ENCODE data around the gene TRMT2A. TPM values are rescaled to one million over a fixed set of nuclear protein-coding genes. Genes with fewer than 3 reads are reported as not detected.
A peak's percentile ranks its signal among the peaks of the same experiment; 100 is the strongest.

The TRMT2A gene
- total RNA-seq, 2 experiments from 2014 or later = 51.8 to 57.9 TPM

DNA sequence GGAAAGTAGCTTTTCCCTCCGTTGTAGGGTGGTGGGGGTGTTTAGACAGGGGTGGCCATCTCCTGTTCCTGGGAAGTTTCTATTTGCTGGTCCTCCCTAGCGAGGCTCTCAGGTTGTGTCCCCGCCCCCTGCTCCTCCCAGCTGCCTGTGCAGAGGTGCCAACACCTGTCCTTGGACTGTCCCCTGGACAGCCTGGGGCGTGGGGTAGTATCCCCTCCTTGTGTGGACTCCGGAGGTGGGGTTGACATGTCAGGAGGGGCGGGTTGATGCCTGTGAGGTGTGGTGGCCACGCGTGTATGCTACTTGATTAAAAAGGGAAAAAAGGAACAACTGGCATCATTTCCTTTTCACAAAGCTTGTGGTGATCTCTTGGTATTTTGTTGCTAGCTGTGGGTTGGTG is 15.4 kb downstream of the TRMT2A start:
- intact Hi-C loops (cut with micrococcal nuclease) = no loop called here
- Mint-ChIP-seq H3K27ac (peak overlapping the region; percentile 58), H3K36me3 (ENCODE audit: low read depth) (peaks cover 32% of the 10 kb centered on the region), H3K4me1 (ENCODE audit: low read depth) (peaks cover 49% of the 10 kb centered on the region), H3K27me3 (ENCODE audit: low read depth) (no peaks in the 10 kb centered on the region), H3K4me3 (no peak overlapping the region), H3K9me3 (no peaks in the 10 kb centered on the region)
- no peak for DNase-seq
- CTCF ChIA-PET = interaction anchor here (1.1 to 1.4 kb wide), 2 partner anchors 10 to 15 kb away, joined by 5 to 6 read pairs; partner anchors contain the start of gene TRMT2A

GRCh38 chr22:20099099-20099711 is 17.8 kb downstream of the TRMT2A start:
- Mint-ChIP-seq H3K9me3 (no peaks in the 10 kb centered on the region), H3K36me3 (ENCODE audit: low read depth) (peaks cover 54% of the 10 kb centered on the region), H3K27ac (peak overlapping the region; percentile 86), H3K4me1 (ENCODE audit: low read depth) (peaks cover 69% of the 10 kb centered on the region), H3K27me3 (ENCODE audit: low read depth) (no peaks in the 10 kb centered on the region), H3K4me3 (no peak overlapping the region)
- intact Hi-C loops (cut with micrococcal nuclease) = no loop called here
- DNase-seq = no peak
- CTCF ChIA-PET = interaction anchor here (1.3 kb wide), 1 partner anchor 12 kb away, joined by 7 read pairs; no protein-coding TSS in a partner anchor

DNA sequence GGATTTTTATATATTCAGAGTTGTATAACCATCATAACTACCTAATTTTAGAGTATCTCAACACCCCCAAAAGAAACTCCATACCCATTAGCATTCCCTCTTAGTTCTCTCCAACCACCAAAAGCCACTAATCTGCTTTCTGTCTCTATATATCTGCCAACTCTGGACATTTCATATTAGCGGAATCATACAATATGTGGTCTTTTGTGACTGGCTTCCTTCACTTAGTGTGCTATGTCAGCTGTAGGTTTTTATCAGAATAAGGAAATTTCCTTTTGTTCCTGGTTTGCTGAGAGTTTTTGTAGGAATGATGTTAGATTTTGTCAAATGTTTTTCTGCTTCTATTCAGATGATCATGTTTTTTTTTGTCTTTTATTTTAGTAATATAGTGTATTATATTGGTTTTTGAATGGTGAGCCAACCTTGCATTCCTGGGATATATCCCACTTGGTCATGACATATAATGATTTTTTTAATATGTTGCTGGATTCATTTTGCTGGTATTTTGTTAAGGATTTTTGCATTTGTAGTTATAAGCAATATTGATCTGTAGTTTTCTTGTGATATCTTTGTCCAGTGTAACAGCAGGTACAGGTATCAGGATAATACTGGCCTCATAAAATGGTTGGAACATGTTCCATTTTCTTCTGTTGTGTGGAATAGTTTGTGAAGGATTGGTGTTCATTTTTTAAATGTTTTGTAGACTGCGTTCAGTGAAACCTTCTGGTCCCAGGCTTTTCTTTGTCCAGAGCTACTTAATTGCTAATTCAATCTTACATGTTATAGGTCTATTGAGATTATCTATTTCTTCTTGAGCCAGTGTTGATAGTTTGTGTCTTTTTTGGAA is 20.2 kb downstream of the TRMT2A start:
- peaks cover 62% of the 10 kb centered on the region for H3K36me3 Mint-ChIP-seq (ENCODE audit: low read depth)
- no peaks in the 10 kb centered on the region for H3K9me3 Mint-ChIP-seq
- no peak overlapping the region for H3K27ac Mint-ChIP-seq
- DNase-seq = no peak
- no peaks in the 10 kb centered on the region for H3K27me3 Mint-ChIP-seq (ENCODE audit: low read depth)
- intact Hi-C loops (cut with micrococcal nuclease) = no loop called here
- no peak overlapping the region for H3K4me3 Mint-ChIP-seq
- H3K4me1 Mint-ChIP-seq (ENCODE audit: low read depth) = peaks cover 65% of the 10 kb centered on the region
- CTCF ChIA-PET = interaction anchor here (0.7 to 1.9 kb wide), 5 partner anchors 11 to 143 kb away, joined by 3 to 5 read pairs (median 4); no protein-coding TSS in a partner anchor

- intact Hi-C loops (cut with micrococcal nuclease) = no loop called here
- H3K4me1 Mint-ChIP-seq (ENCODE audit: low read depth) = peaks cover 53% of the 10 kb centered on the region
- H3K27me3 Mint-ChIP-seq (ENCODE audit: low read depth) = no peaks in the 10 kb centered on the region
- H3K4me3 Mint-ChIP-seq = no peak overlapping the region
- CTCF ChIA-PET = interaction anchor here (0.7 to 1.9 kb wide), 5 partner anchors 12 to 141 kb away, joined by 3 to 5 read pairs (median 4); no protein-coding TSS in a partner anchor
- H3K27ac Mint-ChIP-seq = peak overlapping the region; percentile 59
- H3K36me3 Mint-ChIP-seq (ENCODE audit: low read depth) = peaks cover 71% of the 10 kb centered on the region
- H3K9me3 Mint-ChIP-seq = no peaks in the 10 kb centered on the region
- DNase-seq = peak; percentile 61
Measured at GRCh38 chr22:20095521-20095920, 21.5 kb downstream of the TRMT2A start.

DNA sequence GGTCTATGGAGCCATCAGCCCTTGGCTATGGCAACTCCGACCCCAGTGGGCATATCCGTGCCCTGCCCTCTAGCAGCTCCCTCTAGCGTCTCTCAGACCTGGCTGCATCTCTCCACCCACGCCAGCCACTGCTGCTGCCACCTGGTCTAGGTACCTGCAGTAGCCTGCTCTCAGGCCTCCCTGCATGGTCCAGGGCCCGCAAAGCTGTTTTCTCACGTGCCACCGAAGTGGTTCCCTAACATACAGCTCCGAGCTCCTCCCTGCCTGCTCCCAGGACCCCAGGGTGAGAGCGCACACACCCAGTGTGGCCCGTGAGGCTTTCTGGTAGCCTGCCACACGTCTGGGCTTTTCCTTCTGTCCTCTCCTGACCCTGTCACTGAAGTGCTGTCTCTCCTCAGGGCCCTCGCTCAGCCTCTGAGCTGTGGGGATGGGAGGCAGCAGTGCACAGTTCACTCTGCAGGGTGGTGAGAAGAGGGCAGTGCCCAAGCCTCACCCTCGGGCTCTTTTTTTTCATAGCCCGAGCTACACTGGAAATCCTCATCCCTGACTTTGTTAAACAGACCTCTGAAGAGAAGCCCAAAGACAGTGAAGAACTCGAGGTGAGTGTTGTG is 22.7 kb downstream of the TRMT2A start:
- no peak overlapping the region for H3K27ac Mint-ChIP-seq
- CTCF ChIA-PET = interaction anchor here (0.9 to 1.0 kb wide), 2 partner anchors 9 to 17 kb away, joined by 3 read pairs; no protein-coding TSS in a partner anchor
- peaks cover 41% of the 10 kb centered on the region for H3K4me1 Mint-ChIP-seq (ENCODE audit: low read depth)
- no peak for DNase-seq
- peaks cover 69% of the 10 kb centered on the region for H3K36me3 Mint-ChIP-seq (ENCODE audit: low read depth)
- no peaks in the 10 kb centered on the region for H3K9me3 Mint-ChIP-seq
- no peak overlapping the region for H3K4me3 Mint-ChIP-seq
- no peaks in the 10 kb centered on the region for H3K27me3 Mint-ChIP-seq (ENCODE audit: low read depth)
- intact Hi-C loops (cut with micrococcal nuclease) = no loop called here

GRCh38 chr22:20093418-20094196 is 23.4 kb downstream of the TRMT2A start:
- CTCF ChIA-PET = interaction anchor here (0.6 to 1.0 kb wide), 3 partner anchors 9 to 907 kb away, joined by 3 read pairs; no protein-coding TSS in a partner anchor
- intact Hi-C loops (cut with micrococcal nuclease) = no loop called here
- Mint-ChIP-seq H3K36me3 (ENCODE audit: low read depth) (peaks cover 70% of the 10 kb centered on the region), H3K27ac (no peak overlapping the region), H3K9me3 (no peaks in the 10 kb centered on the region), H3K4me1 (ENCODE audit: low read depth) (peaks cover 34% of the 10 kb centered on the region), H3K4me3 (no peak overlapping the region), H3K27me3 (ENCODE audit: low read depth) (no peaks in the 10 kb centered on the region)
- no peak for DNase-seq

DNA sequence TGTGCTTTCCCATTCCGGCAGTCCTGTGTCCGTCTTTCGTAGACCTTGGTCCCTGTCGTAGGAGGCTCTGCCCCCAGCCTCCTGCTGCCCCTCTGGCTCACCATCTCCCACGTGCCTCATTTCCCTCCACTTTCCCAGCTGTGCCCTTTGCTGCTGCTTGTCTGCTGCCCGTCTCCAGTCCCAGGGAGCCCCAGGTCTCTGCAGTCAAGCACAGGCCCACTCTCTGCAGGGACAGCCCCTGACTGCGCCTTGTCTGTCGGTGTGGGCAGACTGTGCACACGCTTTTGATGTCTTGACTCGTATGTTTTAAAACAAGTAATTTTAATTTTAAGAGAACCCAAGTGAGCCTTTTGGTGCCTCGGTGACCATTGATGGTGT is 24.6 kb downstream of the TRMT2A start:
- no peak overlapping the region for H3K4me3 Mint-ChIP-seq
- no peak overlapping the region for H3K27ac Mint-ChIP-seq
- peaks cover 27% of the 10 kb centered on the region for H3K4me1 Mint-ChIP-seq (ENCODE audit: low read depth)
- no peak for DNase-seq
- peaks cover 68% of the 10 kb centered on the region for H3K36me3 Mint-ChIP-seq (ENCODE audit: low read depth)
- CTCF ChIA-PET = interaction anchor here (0.6 kb wide), 1 partner anchor 906 kb away, joined by 3 read pairs; no protein-coding TSS in a partner anchor
- H3K9me3 Mint-ChIP-seq = no peaks in the 10 kb centered on the region
- H3K27me3 Mint-ChIP-seq (ENCODE audit: low read depth) = no peaks in the 10 kb centered on the region
- intact Hi-C loops (cut with micrococcal nuclease) = no loop called here

- H3K4me3 Mint-ChIP-seq = no peak overlapping the region
- H3K27ac Mint-ChIP-seq = no peak overlapping the region
Measured at GRCh38 chr22:20091690-20092476, 25.1 kb downstream of the TRMT2A start.

GRCh38 chr22:20090730-20091240 is 26.2 kb downstream of the TRMT2A start:
- intact Hi-C loops (cut with micrococcal nuclease) = no loop called here
- H3K4me3 Mint-ChIP-seq = no peak overlapping the region
- no peak overlapping the region for H3K27ac Mint-ChIP-seq
- DNase-seq = no peak
- peaks cover 17% of the 10 kb centered on the region for H3K4me1 Mint-ChIP-seq (ENCODE audit: low read depth)
- H3K9me3 Mint-ChIP-seq = no peaks in the 10 kb centered on the region
- no peaks in the 10 kb centered on the region for H3K27me3 Mint-ChIP-seq (ENCODE audit: low read depth)
- CTCF ChIA-PET = interaction anchor here (0.6 kb wide), 1 partner anchor 370 kb away, joined by 3 read pairs; no protein-coding TSS in a partner anchor
- H3K36me3 Mint-ChIP-seq (ENCODE audit: low read depth) = peaks cover 68% of the 10 kb centered on the region

More at GRCh38 chr22:20091690-20092476, 25.1 kb downstream of the TRMT2A start:
- no peaks in the 10 kb centered on the region for H3K9me3 Mint-ChIP-seq
- peaks cover 68% of the 10 kb centered on the region for H3K36me3 Mint-ChIP-seq (ENCODE audit: low read depth)
- DNase-seq = no peak
- H3K27me3 Mint-ChIP-seq (ENCODE audit: low read depth) = no peaks in the 10 kb centered on the region
- CTCF ChIA-PET = no interaction called here
- peaks cover 21% of the 10 kb centered on the region for H3K4me1 Mint-ChIP-seq (ENCODE audit: low read depth)
- intact Hi-C loops (cut with micrococcal nuclease) = no loop called here

DNA sequence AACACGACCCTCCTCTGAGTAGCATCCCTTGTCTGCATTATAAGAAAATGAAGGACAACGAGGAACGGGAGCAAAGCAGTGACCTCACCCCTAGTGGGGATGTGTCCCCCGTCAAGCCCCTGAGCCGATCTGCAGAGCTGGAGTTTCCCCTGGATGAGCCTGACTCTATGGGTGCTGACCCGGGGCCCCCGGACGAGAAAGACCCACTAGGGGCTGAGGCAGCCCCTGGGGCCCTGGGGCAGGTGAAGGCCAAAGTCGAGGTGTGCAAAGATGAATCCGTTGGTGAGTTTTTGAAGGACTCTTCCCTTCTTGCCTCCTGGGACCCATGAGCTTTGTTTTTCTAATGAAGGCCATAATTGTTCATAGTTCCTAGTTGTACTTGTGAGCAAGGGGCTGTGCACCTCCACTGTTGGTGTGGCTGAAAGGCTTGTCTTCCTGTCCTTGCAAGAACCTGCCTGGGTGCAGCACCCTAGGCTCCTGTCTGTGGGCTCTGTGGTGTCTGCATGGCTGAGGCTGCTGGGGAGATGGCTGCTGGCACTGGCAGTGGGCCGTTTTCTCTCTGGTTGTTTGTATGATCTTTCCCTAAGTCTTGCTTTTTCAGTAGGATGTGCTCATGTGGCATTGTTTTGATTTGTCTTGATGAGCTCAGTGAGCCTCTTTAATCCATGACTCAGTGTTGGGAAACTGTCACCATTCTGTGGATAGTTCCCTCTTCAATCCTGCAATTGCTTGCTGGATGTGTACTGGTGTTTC is 26.9 kb downstream of the TRMT2A start:
- H3K36me3 Mint-ChIP-seq (ENCODE audit: low read depth) = peaks cover 62% of the 10 kb centered on the region
- no peak overlapping the region for H3K27ac Mint-ChIP-seq

More for the DNA sequence above, 26.9 kb downstream of the TRMT2A start:
- Mint-ChIP-seq H3K4me3 (no peak overlapping the region), H3K27me3 (ENCODE audit: low read depth) (no peaks in the 10 kb centered on the region), H3K4me1 (ENCODE audit: low read depth) (peaks cover 10% of the 10 kb centered on the region), H3K9me3 (no peaks in the 10 kb centered on the region)
- DNase-seq = no peak
- intact Hi-C loops (cut with micrococcal nuclease) = no loop called here
- CTCF ChIA-PET = no interaction called here
